ENCODE measurements around the gene ZYX.

Gene ZYX

GRCh38 chr7:143374561-143374960 lies 6.6 kb upstream of the ZYX start:
- Mint-ChIP-seq H3K4me3 (no peak overlapping the region), H3K27me3 (ENCODE audit: low read depth, poor library complexity) (peaks cover 3% of the 10 kb centered on the region), H3K36me3 (ENCODE audit: low read depth) (no peaks in the 10 kb centered on the region), H3K27ac (no peak overlapping the region), H3K9me3 (no peaks in the 10 kb centered on the region), H3K4me1 (peaks cover 54% of the 10 kb centered on the region)
- no peak for DNase-seq
- TF ChIP-seq, protein P1, sequence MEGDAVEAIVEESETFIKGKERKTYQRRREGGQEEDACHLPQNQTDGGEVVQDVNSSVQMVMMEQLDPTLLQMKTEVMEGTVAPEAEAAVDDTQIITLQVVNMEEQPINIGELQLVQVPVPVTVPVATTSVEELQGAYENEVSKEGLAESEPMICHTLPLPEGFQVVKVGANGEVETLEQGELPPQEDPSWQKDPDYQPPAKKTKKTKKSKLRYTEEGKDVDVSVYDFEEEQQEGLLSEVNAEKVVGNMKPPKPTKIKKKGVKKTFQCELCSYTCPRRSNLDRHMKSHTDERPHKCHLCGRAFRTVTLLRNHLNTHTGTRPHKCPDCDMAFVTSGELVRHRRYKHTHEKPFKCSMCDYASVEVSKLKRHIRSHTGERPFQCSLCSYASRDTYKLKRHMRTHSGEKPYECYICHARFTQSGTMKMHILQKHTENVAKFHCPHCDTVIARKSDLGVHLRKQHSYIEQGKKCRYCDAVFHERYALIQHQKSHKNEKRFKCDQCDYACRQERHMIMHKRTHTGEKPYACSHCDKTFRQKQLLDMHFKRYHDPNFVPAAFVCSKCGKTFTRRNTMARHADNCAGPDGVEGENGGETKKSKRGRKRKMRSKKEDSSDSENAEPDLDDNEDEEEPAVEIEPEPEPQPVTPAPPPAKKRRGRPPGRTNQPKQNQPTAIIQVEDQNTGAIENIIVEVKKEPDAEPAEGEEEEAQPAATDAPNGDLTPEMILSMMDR (IDR thresholded peaks at IDR 0.05), result no peak

GRCh38 chr7:143375298-143376034 lies 5.7 kb upstream of the ZYX start:
- no peak overlapping the region for H3K4me3 Mint-ChIP-seq
- TF ChIP-seq, protein P1 (IDR thresholded peaks at IDR 0.05), result no peak
- H3K27ac Mint-ChIP-seq, result no peak overlapping the region
- H3K4me1 Mint-ChIP-seq, result peaks cover 51% of the 10 kb centered on the region
- no peak for DNase-seq
- no peaks in the 10 kb centered on the region for H3K9me3 Mint-ChIP-seq
- H3K27me3 Mint-ChIP-seq (ENCODE audit: low read depth, poor library complexity), result peaks cover 3% of the 10 kb centered on the region
- no peaks in the 10 kb centered on the region for H3K36me3 Mint-ChIP-seq (ENCODE audit: low read depth)

DNA sequence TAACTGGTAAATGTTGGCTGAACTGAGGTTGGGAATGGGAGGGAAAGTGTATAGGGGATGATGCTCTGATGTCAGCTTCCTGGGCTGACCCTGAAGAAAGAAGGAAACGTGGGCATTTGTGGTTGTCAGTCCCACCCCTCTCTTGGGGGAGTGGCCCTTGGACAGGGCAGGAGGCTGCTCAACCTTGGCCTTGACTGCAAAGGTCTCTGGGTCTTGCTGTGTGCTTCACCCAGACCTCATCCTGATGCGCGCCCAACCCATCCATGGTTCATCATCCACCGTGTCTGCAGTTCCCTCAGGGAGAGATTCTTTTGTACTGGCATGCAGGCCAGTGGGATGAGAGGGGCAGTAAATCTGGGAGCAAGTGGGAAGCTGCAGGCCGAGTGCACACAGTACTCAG lies 4.7 kb upstream of the ZYX start:
- Mint-ChIP-seq H3K9me3 (no peaks in the 10 kb centered on the region), H3K4me3 (no peak overlapping the region), H3K27ac (no peak overlapping the region), H3K36me3 (ENCODE audit: low read depth) (no peaks in the 10 kb centered on the region), H3K4me1 (peaks cover 44% of the 10 kb centered on the region), H3K27me3 (ENCODE audit: low read depth, poor library complexity) (peaks cover 3% of the 10 kb centered on the region)
- TF ChIP-seq, protein P1 (IDR thresholded peaks at IDR 0.05), result no peak
- no peak for DNase-seq

DNA sequence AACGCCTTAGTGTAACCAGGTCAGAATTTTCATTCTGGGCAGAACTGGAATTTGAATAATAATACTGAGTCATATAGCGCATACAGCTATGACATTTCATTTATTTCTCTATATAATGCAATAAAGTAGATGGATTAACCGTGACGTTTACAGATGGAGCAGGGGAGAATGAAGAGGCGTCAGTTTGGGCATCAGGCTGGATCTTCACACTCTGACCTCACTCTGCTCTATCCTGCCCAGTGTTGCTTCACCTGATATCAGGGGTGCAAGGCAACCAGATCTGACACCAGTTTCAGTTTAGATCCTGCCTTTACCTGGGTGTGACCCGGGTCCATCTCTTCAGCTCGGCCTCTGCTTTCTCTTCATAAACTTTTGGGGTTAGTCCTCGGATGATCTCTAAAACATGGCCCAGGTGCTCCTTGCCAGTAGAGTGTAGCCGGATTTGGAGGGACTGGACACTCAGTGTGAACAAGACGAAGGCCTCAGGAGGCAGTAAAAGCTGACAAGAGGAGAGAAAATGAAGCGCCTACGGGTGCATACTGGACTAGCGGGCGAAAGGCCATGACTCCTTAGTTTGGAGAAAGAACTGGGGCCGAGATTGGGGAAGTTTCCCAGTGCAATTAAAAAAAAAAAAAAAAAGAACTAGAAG lies 1.4 kb upstream of the ZYX start:
- H3K4me1 Mint-ChIP-seq, result peaks cover 35% of the 10 kb centered on the region
- TF ChIP-seq, protein P1 (IDR thresholded peaks at IDR 0.05), result no peak
- no peak for DNase-seq
- peak overlapping the region; percentile 26 for H3K27ac Mint-ChIP-seq
- peaks cover under 1% of the 10 kb centered on the region for H3K27me3 Mint-ChIP-seq (ENCODE audit: low read depth, poor library complexity)
- peak overlapping the region; percentile 82 for H3K4me3 Mint-ChIP-seq
- H3K9me3 Mint-ChIP-seq, result no peaks in the 10 kb centered on the region
- no peaks in the 10 kb centered on the region for H3K36me3 Mint-ChIP-seq (ENCODE audit: low read depth)

GRCh38 chr7:143380260-143380645 lies 892 bp upstream of the ZYX start:
- no peaks in the 10 kb centered on the region for H3K27me3 Mint-ChIP-seq (ENCODE audit: low read depth, poor library complexity)

More at GRCh38 chr7:143380260-143380645, 892 bp upstream of the ZYX start:
- Mint-ChIP-seq H3K36me3 (ENCODE audit: low read depth) (no peaks in the 10 kb centered on the region), H3K27ac (no peak overlapping the region), H3K9me3 (no peaks in the 10 kb centered on the region), H3K4me3 (peak overlapping the region; percentile 82), H3K4me1 (peaks cover 35% of the 10 kb centered on the region)
- TF ChIP-seq, protein P1 (IDR thresholded peaks at IDR 0.05), result peak; percentile 85
- DNase-seq, result peak; percentile 88

Data from nephron progenitor cell (in vitro differentiated cells).